K562 (cell line): ENCODE data around the gene FIGNL1. TPM values are rescaled to one million over a fixed set of nuclear protein-coding genes. Genes with fewer than 3 reads are reported as not detected.

ENCODE experiments used
- ATAC-seq: fragments of 200-7000 bp; cut with Tn5 transposase; 3 replicates; pipeline ENCODE4 v1.9.1; 2020; ENCODE audit warnings: moderate library complexity
- BruUV-seq: library from RNA; stranded (reverse); fragments of 400-500 nt; replicated peaks from 2 replicates; lab custom pipeline; 2021; lab: Mats Ljungman, UMichigan
- CTCF ChIA-PET: fragments of 300-600 bp; formaldehyde crosslinking; extraction: SDS; loops from one replicate; lab custom pipeline; 2021; ENCODE audit warnings: low intra/inter-chr PET ratio; lab: Yijun Ruan, JAX
- POLR2A ChIA-PET: fragments of 300-600, 350-650 bp; sonication (Branson Sonifier 250); formaldehyde crosslinking; extraction: SDS; loops from one replicate; lab custom pipeline; 2021; ENCODE audit warnings: antibody characterized with exemption, inconsistent platforms; lab: Yijun Ruan, JAX
- DNase-seq, 4 experiments: peaks; one replicate each; pipeline versions ENCODE4 v3.0.0 to v3.0.0-alpha.2; 2011 to 2018; ENCODE audit warnings: low spot score in 3 of 4, mixed read lengths in 3 of 4; ENCODE audit errors: extremely low read depth in 1 of 4
- FAIRE-seq: peaks from 2 replicates; lab custom pipeline; 2011; peaks lifted over from hg19 to GRCh38; lab: Jason Lieb, UNC
- H2AFZ ChIP-seq: 2 replicates; pipeline ENCODE4 v1.6.0; 2011; ENCODE audit warnings: low read depth, low read length, control low read depth, inconsistent platforms
- H3K27ac ChIP-seq: fragments of 200-600 bp; 3 replicates; pipeline ENCODE4 v1.8.0; 2011; ENCODE audit warnings: low read depth, mild to moderate bottlenecking, control low read depth, inconsistent platforms, low read length, moderate library complexity, mixed read lengths; ENCODE audit errors: extremely low read depth
- H3K27me3 ChIP-seq, 2 experiments: fragments of 300-600 bp in 1 of 2; 2 replicates in 1 of 2; 3 replicates in 1 of 2; pipeline versions ENCODE4 v1.6.0 to v1.8.0; 2011; ENCODE audit warnings: inconsistent platforms in 2 of 2, low read length in 2 of 2, mild to moderate bottlenecking in 1 of 2, mixed read lengths in 1 of 2, moderate library complexity in 1 of 2; ENCODE audit not compliant: control insufficient read depth in 2 of 2, insufficient read depth in 2 of 2
- H3K36me3 ChIP-seq: fragments of 300-600 bp; 3 replicates; pipeline ENCODE4 v1.8.0; 2011; ENCODE audit warnings: mild to moderate bottlenecking, low read length, inconsistent platforms; ENCODE audit not compliant: control insufficient read depth, insufficient read depth
- H3K4me1 ChIP-seq, 2 experiments: fragments of 200-600 bp in 1 of 2; replicated peaks in 1 of 2; 2 replicates in 1 of 2; 3 replicates in 1 of 2; pipeline versions ENCODE4 v1.5.1 to v1.8.0; 2011; ENCODE audit warnings: inconsistent platforms in 2 of 2, low read length in 2 of 2, mild to moderate bottlenecking in 1 of 2, mixed read lengths in 1 of 2, moderate library complexity in 1 of 2; ENCODE audit not compliant: control insufficient read depth in 2 of 2, insufficient read depth in 2 of 2
- H3K4me2 ChIP-seq: 2 replicates; pipeline ENCODE4 v1.6.1; 2011; ENCODE audit warnings: low read length, control low read depth, inconsistent platforms, mixed read lengths; ENCODE audit not compliant: insufficient read depth
- H3K4me3 ChIP-seq: fragments of 200-600 bp; sonication (generic), shearing (Covaris generic); 2 replicates; pipeline ENCODE4 v1.5.1; 2016; ENCODE audit warnings: control low read depth, inconsistent platforms
- H3K79me2 ChIP-seq: fragments of 200-600 bp; 3 replicates; pipeline ENCODE4 v1.8.0; 2011; ENCODE audit warnings: low read length, inconsistent platforms; ENCODE audit not compliant: control insufficient read depth, insufficient read depth
- H3K9ac ChIP-seq, 2 experiments: 2 replicates each; pipeline versions ENCODE4 v1.6.0 to v1.6.1; 2011; ENCODE audit warnings: low read depth in 2 of 2, low read length in 2 of 2, control low read depth in 1 of 2, inconsistent platforms in 1 of 2, mild to moderate bottlenecking in 1 of 2, mixed read lengths in 1 of 2; ENCODE audit not compliant: insufficient read depth in 1 of 2
- H3K9me1 ChIP-seq: one replicate; pipeline ENCODE4 v1.6.0; 2011; ENCODE audit warnings: inconsistent platforms, mild to moderate bottlenecking, low read length, moderate library complexity; ENCODE audit not compliant: control insufficient read depth, insufficient read depth
- H3K9me3 ChIP-seq: replicated peaks from 2 replicates; pipeline ENCODE4 v1.5.1; 2011; ENCODE audit warnings: low read depth, low read length, inconsistent platforms; ENCODE audit not compliant: control insufficient read depth, insufficient read depth
- H4K20me1 ChIP-seq: replicated peaks from 2 replicates; pipeline ENCODE4 v1.6.1; 2011; ENCODE audit warnings: low read length, inconsistent platforms, mixed read lengths; ENCODE audit not compliant: control insufficient read depth, insufficient read depth
- CEBPZ ChIP-seq: fragments of 150-350 bp; IDR thresholded peaks from 2 replicates; pipeline ENCODE4 v1.6.1; 2014; ENCODE audit warnings: low read depth, mild to moderate bottlenecking, low read length, borderline replicate concordance
- HDGF ChIP-seq: fragments of 450-650 bp; IDR thresholded peaks from 2 replicates; pipeline ENCODE4 v1.6.1; 2016
- HMGXB4 ChIP-seq: sonication (generic); formaldehyde crosslinking; IDR thresholded peaks from 2 replicates; pipeline ENCODE4 v1.8.1; 2023; ENCODE audit warnings: mild to moderate bottlenecking, missing genetic modification reagents
- JUNB ChIP-seq: fragments of 450-650 bp; formaldehyde crosslinking; conservative IDR thresholded peaks from 2 replicates; pipeline ENCODE4 v1.4.0; 2020; ENCODE audit warnings: mild to moderate bottlenecking
- MTA3 ChIP-seq: fragments of 450-650 bp; formaldehyde crosslinking; IDR thresholded peaks from 2 replicates; pipeline ENCODE4 v1.6.1; 2017; ENCODE audit warnings: mild to moderate bottlenecking, borderline replicate concordance
- MYBL2 ChIP-seq, 2 experiments: fragments of 450-650 bp in 1 of 2; sonication (generic) in 1 of 2; formaldehyde crosslinking in 1 of 2; IDR thresholded peaks; 2 replicates each; pipeline versions ENCODE4 v1.6.1 to v1.8.1; 2017 to 2022; ENCODE audit warnings: borderline replicate concordance in 1 of 2, inconsistent platforms in 1 of 2, low read depth in 1 of 2, mild to moderate bottlenecking in 1 of 2, missing genetic modification reagents in 1 of 2, moderate library complexity in 1 of 2
- NFIX ChIP-seq: fragments of 250-450 bp; sonication (Bioruptor Pico); IDR thresholded peaks from 2 replicates; pipeline ENCODE4 v1.4.0; 2020; ENCODE audit warnings: low read depth, mild to moderate bottlenecking, moderate library complexity
- TAL1 ChIP-seq: fragments of 450-650 bp; IDR thresholded peaks from 2 replicates; pipeline ENCODE4 v1.6.1; 2016; ENCODE audit warnings: mild to moderate bottlenecking
- TBP ChIP-seq: optimal IDR thresholded peaks from 2 replicates; pipeline ENCODE3; 2011; ENCODE audit warnings: low read depth, low read length, improper control_type of control experiment
- XRCC3 ChIP-seq: fragments of 450-650 bp; IDR thresholded peaks from 2 replicates; pipeline ENCODE4 v1.6.1; 2017; ENCODE audit warnings: mild to moderate bottlenecking, moderate library complexity
- XRCC5 ChIP-seq: fragments of 200-400 bp; formaldehyde crosslinking; IDR thresholded peaks from 2 replicates; pipeline ENCODE4 v1.6.1; 2017; ENCODE audit warnings: low read depth, mild to moderate bottlenecking, low read length
- ZHX1 ChIP-seq: fragments of 150-350 bp; conservative IDR thresholded peaks from 2 replicates; pipeline ENCODE4 v1.6.1; 2014; ENCODE audit warnings: low read length
- WGBS: fragments of 100-300 bp; shearing (Covaris generic); methylation state at CpG from one replicate; pipeline ENCODE4 v1.1.6; 2016; ENCODE audit warnings: low coverage, mixed read lengths; ENCODE audit not compliant: insufficient coverage; ENCODE audit errors: missing lambda C conversion rate; 5-methylcytosine and 5-hydroxymethylcytosine counted together
- in situ Hi-C: fragments of 300-500 bp; cut with MboI; formaldehyde crosslinking; loops from 4 replicates; pipeline ENCODE4 v1.15.0; 2018; ENCODE audit warnings: inconsistent platforms, mixed read lengths
- intact Hi-C: fragments of 100-400 bp; cut with micrococcal nuclease; formaldehyde crosslinking; loops from 2 replicates; pipeline ENCODE4 v1.14.2; 2022
- polyA plus RNA-seq, 8 experiments: library from polyadenylated mRNA; depleted of rRNA in 4 of 8; stranded (reverse) in 5 of 8; unstranded in 3 of 8; fragments of >200 nt; fragmentation: Nextera tagmentation in 2 of 8; fragmentation: Illumina TruSeq in 1 of 8; extraction: Ambion mirVana in 2 of 8; extraction: Trizol in 1 of 8; gene quantifications; 2 replicates each; pipeline versions ENCODE4 v1.2.1 to v1.2.3, GENCODE V29; 2011 to 2014; ENCODE audit warnings: inconsistent platforms in 1 of 8, missing spikeins in 1 of 8
- total RNA-seq, 7 experiments: library from RNA; depleted of rRNA in 6 of 7; stranded (reverse); fragments of >200 nt in 6 of 7; fragmentation: Illumina TruSeq in 2 of 7; extraction: Trizol in 2 of 7; gene quantifications; 2 replicates each; pipeline versions ENCODE4 v1.2.1 to v1.2.3, GENCODE V29; 2011 to 2021; ENCODE audit warnings: low replicate concordance in 1 of 7

Gene FIGNL1
- total and polyA plus RNA-seq, 9 of the 15 experiments (the other 6 are each of a cell fraction or from before 2014, with no cell fraction given): 15.5 to 48.3 (median 27.6) TPM

- no peak for TF ChIP-seq TBP
Measured at GRCh38 chr7:50480797-50481196, 30.6 kb upstream of the FIGNL1 start (continued).

- ATAC-seq: no peak
- H3K4me3 ChIP-seq: no peak overlapping the region
- H3K4me1 ChIP-seq: no peaks in the 10 kb centered on the region
- no peaks in the 10 kb centered on the region for H4K20me1 ChIP-seq
- intact Hi-C loops (no loop called here), in situ Hi-C loops (no loop called here)
- 8% methylated on average over 7 of the region's 7 CpGs for WGBS
- no TSS peak for BruUV-seq
- no peak overlapping the region for H3K4me2 ChIP-seq
- FAIRE-seq: no peak
- no peaks in the 10 kb centered on the region for H3K9me3 ChIP-seq
- H3K27me3 ChIP-seq: peaks cover 9 to 15% of the 10 kb centered on the region in 2 experiments; a peak in 3 of 5 replicates
- ChIA-PET POLR2A (interaction anchor here (0.6 kb wide), 1 partner anchor 444 kb away, joined by 3 read pairs; no protein-coding TSS in a partner anchor), CTCF (no interaction called here)
- H3K9me1 ChIP-seq: no peaks in the 10 kb centered on the region
- H3K79me2 ChIP-seq: no peaks in the 10 kb centered on the region
- no peak overlapping the region for H3K9ac ChIP-seq
- no peak overlapping the region for H3K27ac ChIP-seq
- no peak for DNase-seq
- H3K36me3 ChIP-seq: no peaks in the 10 kb centered on the region
- H2AFZ ChIP-seq: no peak overlapping the region
- TF ChIP-seq XRCC5 (no peak), TAL1 (no peak), HDGF (no peak), ZHX1 (no peak), CEBPZ (no peak), XRCC3 (no peak), MTA3 (no peak), JUNB (no peak), NFIX (CRISPR knock-in tag) (no peak), HMGXB4 (no peak), MYBL2 (IDR thresholded peaks at IDR 0.05; ENCODE audit: low read depth) (no peak), MYBL2 (CRISPR knock-in tag; IDR thresholded peaks at IDR 0.05; ENCODE audit: borderline replicate concordance) (no peak)
Measured at GRCh38 chr7:50479743-50480517, 29.8 kb upstream of the FIGNL1 start.
